ENCODE measurements around the gene ATXN1.
"Not testable (repeated sequence)": the region's sequence is repeated elsewhere in the genome, so short reads cannot be mapped to it uniquely, and the experiment has no call there.

ATXN1 gene

GRCh38 chr6:16614143-16614542 is 147.1 kb downstream of the ATXN1 start:
- DNase-seq (ENCODE audit: low read depth) = not testable (repeated sequence)

GRCh38 chr6:16613504-16613903 is 147.8 kb downstream of the ATXN1 start:
- not testable (repeated sequence) for DNase-seq (ENCODE audit: low read depth)

- DNase-seq (ENCODE audit: low read depth) = no peak
Measured at GRCh38 chr6:16608444-16608843, 152.8 kb downstream of the ATXN1 start.

GRCh38 chr6:16602035-16602434 is 159.2 kb downstream of the ATXN1 start:
- no peak for DNase-seq (ENCODE audit: low read depth)

GRCh38 chr6:16600701-16601100 is 160.6 kb downstream of the ATXN1 start:
- no peak for DNase-seq (ENCODE audit: low read depth)

GRCh38 chr6:16600026-16600425 is 161.2 kb downstream of the ATXN1 start:
- DNase-seq (ENCODE audit: low read depth) = no peak

- no peak for DNase-seq (ENCODE audit: low read depth)
Measured at GRCh38 chr6:16596616-16597331, 164.5 kb downstream of the ATXN1 start.

GRCh38 chr6:16595514-16596120 is 165.6 kb downstream of the ATXN1 start:
- DNase-seq (ENCODE audit: low read depth) = no peak

- DNase-seq (ENCODE audit: low read depth) = no peak
Measured at GRCh38 chr6:16594849-16595248, 166.4 kb downstream of the ATXN1 start.

GRCh38 chr6:16592223-16592911 is 168.9 kb downstream of the ATXN1 start:
- DNase-seq (ENCODE audit: low read depth) = no peak

GRCh38 chr6:16591396-16592222 is 169.7 kb downstream of the ATXN1 start:
- DNase-seq (ENCODE audit: low read depth) = no peak

- no peak for DNase-seq (ENCODE audit: low read depth)
Measured at GRCh38 chr6:16585805-16586204, 175.5 kb downstream of the ATXN1 start.

GRCh38 chr6:16583144-16583762 is 178.0 kb downstream of the ATXN1 start:
- DNase-seq (ENCODE audit: low read depth) = no peak

- DNase-seq (ENCODE audit: low read depth) = no peak
Measured at GRCh38 chr6:16582446-16583143, 178.7 kb downstream of the ATXN1 start.

- DNase-seq (ENCODE audit: low read depth) = no peak
Measured at GRCh38 chr6:16578695-16579285, 182.5 kb downstream of the ATXN1 start.

- DNase-seq (ENCODE audit: low read depth) = no peak
Measured at GRCh38 chr6:16576451-16577368, 184.6 kb downstream of the ATXN1 start.

- DNase-seq (ENCODE audit: low read depth) = no peak
Measured at GRCh38 chr6:16575655-16576054, 185.6 kb downstream of the ATXN1 start.

GRCh38 chr6:16572943-16573342 is 188.3 kb downstream of the ATXN1 start:
- DNase-seq (ENCODE audit: low read depth) = no peak

- no peak for DNase-seq (ENCODE audit: low read depth)
Measured at GRCh38 chr6:16572317-16572716, 188.9 kb downstream of the ATXN1 start.

- no peak for DNase-seq (ENCODE audit: low read depth)
Measured at GRCh38 chr6:16570946-16571345, 190.3 kb downstream of the ATXN1 start.
